RWPE1 (cell line): ENCODE results near the gene KAT5.
A peak's percentile ranks its signal among the peaks of the same experiment; 100 is the strongest.

Source experiments
- CTCF ChIA-PET: fragments of 350-600 bp; sonication (Branson Sonifier 250); formaldehyde crosslinking; extraction: SDS; loops from one replicate; lab custom pipeline; 2021; lab: Yijun Ruan, JAX
- POLR2A ChIA-PET: fragments of 400-600 bp; formaldehyde crosslinking; extraction: SDS; loops from one replicate; lab custom pipeline; 2020; ENCODE audit warnings: antibody characterized with exemption; ENCODE audit not compliant: low non-redundant PET; lab: Yijun Ruan, JAX
- DNase-seq: peaks from one replicate; pipeline ENCODE4 v3.0.0; 2012; ENCODE audit warnings: low spot score
- H3K27ac ChIP-seq: fragments of 450-650 bp; 2 replicates; pipeline ENCODE4 v1.5.1; 2017
- CTCF ChIP-seq: fragments of 450-650 bp; conservative IDR thresholded peaks from 2 replicates; pipeline ENCODE4 v1.5.1; 2017; ENCODE audit warnings: low read depth, mild to moderate bottlenecking

KAT5 gene

GRCh38 chr11:65739022-65739421 lies 27.0 kb downstream of the KAT5 start:
- DNase-seq = no peak
- ChIA-PET POLR2A (no interaction called here), CTCF (no interaction called here)
- TF ChIP-seq CTCF = no peak
- H3K27ac ChIP-seq = no peak overlapping the region

GRCh38 chr11:65741185-65741584 lies 29.1 kb downstream of the KAT5 start:
- H3K27ac ChIP-seq = no peak overlapping the region
- no peak for DNase-seq
- POLR2A ChIA-PET = no interaction called here
- TF ChIP-seq CTCF = no peak
- CTCF ChIA-PET = interaction anchor here (0.7 kb wide), 2 partner anchors 14 to 51 kb away, joined by 3 read pairs; no protein-coding TSS in a partner anchor

GRCh38 chr11:65742353-65742752 lies 30.3 kb downstream of the KAT5 start:
- CTCF ChIA-PET = interaction anchor here (0.7 kb wide), 1 partner anchor 383 kb away, joined by 7 read pairs; no protein-coding TSS in a partner anchor
- H3K27ac ChIP-seq = no peak overlapping the region
- TF ChIP-seq CTCF = no peak
- DNase-seq = no peak
- POLR2A ChIA-PET = no interaction called here

- no peak for DNase-seq
- no peak for TF ChIP-seq CTCF
- ChIA-PET CTCF (interaction anchor here (2.6 kb wide), 1 partner anchor 36 kb away, joined by 15 read pairs; the partner anchor contains the start of gene AP5B1), POLR2A (no interaction called here)
- no peak overlapping the region for H3K27ac ChIP-seq
These were observed 31.6 kb downstream of the KAT5 start for GRCh38 chr11:65743681-65744025.

GRCh38 chr11:65744026-65744698 lies 32.1 kb downstream of the KAT5 start:
- DNase-seq = peak; percentile 34
- H3K27ac ChIP-seq = no peak overlapping the region
- ChIA-PET POLR2A (no interaction called here), CTCF (interaction anchor here (0.6 to 2.6 kb wide), 9 partner anchors 25 to 1035 kb away, joined by 3 to 15 read pairs (median 4); partner anchors contain the start of genes AP5B1 and KAT5)
- TF ChIP-seq CTCF = 0 out of 2 replicates have a peak, but pooled peaks have one; percentile 14

- no peak overlapping the region for H3K27ac ChIP-seq
- ChIA-PET POLR2A (interaction anchor here (0.6 kb wide), 2 partner anchors 69 to 77 kb away, joined by 3 to 12 read pairs; no protein-coding TSS in a partner anchor), CTCF (interaction anchor here (0.6 to 2.6 kb wide), 10 partner anchors 25 to 1035 kb away, joined by 3 to 15 read pairs (median 4); partner anchors contain the start of genes AP5B1 and KAT5)
- TF ChIP-seq CTCF = 0 out of 2 replicates have a peak, but pooled peaks have one; percentile 3
- DNase-seq = no peak
These were observed 32.6 kb downstream of the KAT5 start for GRCh38 chr11:65744699-65745042.
